RCC 7860 (cell line): ENCODE data around the gene DGUOK.

ENCODE experiments used
- DNase-seq: peaks from one replicate; pipeline ENCODE4 v3.0.0-alpha.2; 2015; ENCODE audit warnings: low spot score
- FAIRE-seq: peaks from 2 replicates; lab custom pipeline; 2012; peaks lifted over from hg19 to GRCh38; lab: Jason Lieb, UNC

Gene DGUOK

GRCh38 chr2:73976803-73977202 is 50.1 kb downstream of the DGUOK start:
- FAIRE-seq, result no peak
- DNase-seq, result no peak

- DNase-seq, result no peak
- no peak for FAIRE-seq
These were observed 50.8 kb downstream of the DGUOK start for GRCh38 chr2:73977466-73977865.

- FAIRE-seq (no peak), DNase-seq (no peak)
These were observed 52.3 kb downstream of the DGUOK start for GRCh38 chr2:73979021-73979420.

DNA sequence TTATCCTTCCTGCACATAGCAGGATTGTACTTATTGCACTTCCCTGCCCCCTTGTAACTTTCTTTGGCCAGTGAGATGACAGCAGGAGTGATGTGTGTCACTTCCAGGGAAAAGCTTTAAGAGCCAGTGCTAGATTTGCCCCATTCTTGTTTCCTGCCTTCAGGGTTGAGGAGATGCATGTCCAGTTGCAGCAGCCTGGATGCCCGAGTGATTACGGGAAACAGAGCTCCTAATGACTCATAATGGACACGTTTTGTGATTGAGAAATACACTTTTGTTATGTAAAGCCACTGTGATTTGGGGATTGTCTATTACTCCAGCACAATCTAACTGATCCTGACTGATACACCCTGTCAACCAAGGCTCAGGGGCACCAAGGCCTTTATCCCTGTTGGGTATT is 53.0 kb downstream of the DGUOK start:
- FAIRE-seq (peak; percentile 45), DNase-seq (peak; percentile 73)

GRCh38 chr2:73980566-73980965 is 53.9 kb downstream of the DGUOK start:
- no peak for DNase-seq
- FAIRE-seq, result no peak

GRCh38 chr2:73981081-73982001 is 54.7 kb downstream of the DGUOK start:
- DNase-seq, result no peak
- FAIRE-seq, result no peak

GRCh38 chr2:73982140-73982617 is 55.5 kb downstream of the DGUOK start:
- DNase-seq (no peak), FAIRE-seq (no peak)

DNA sequence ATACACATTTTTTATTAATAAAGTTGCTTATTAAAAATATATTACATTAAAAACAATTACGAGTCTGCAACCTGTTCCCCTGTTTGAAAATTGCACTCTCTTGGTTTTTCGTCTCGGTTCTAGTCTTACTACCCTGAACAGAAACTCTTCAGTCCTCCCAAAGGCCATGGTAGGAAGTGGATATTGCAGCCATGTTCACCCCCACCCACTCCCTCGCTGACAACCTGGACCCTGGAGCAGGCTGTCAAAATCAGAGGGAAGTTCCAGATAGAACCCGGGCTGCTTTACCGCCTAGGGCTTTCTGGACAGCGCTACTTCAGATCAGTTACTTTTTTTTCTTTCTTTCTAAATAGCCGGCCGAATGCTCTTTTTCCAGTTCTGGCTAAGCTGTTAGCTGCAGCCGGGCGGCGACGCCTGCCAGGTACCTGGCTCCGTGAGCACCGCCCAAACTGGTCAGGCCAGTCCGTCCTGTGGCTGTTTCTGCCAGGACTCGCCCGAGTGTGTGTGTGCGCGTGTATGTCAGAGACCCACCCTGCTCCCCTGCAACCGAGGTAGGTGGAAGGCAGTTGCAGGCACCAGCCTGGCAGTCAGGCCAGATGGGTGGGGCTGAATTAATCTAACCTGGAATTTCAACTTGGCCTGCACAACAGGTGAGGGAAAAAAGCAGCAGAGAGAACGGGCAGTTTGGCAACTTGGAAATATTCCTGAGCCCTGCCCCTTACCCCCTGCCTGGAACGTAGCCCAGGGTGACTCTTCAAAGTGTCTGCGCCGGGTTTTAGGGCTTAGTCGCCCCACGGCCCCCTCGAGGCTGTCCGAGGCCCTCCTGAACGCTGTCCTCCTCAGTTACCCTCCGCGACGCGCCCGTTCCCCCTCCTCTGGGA is 56.9 kb downstream of the DGUOK start:
- FAIRE-seq (no peak), DNase-seq (no peak)

- FAIRE-seq, result no peak
- no peak for DNase-seq
These were observed 57.7 kb downstream of the DGUOK start, which contains the start of gene TET3 for GRCh38 chr2:73984203-73984921. Gene TET3 (plus strand): TSS chr2:73984910. CDS start chr2:73986404, 1,494 bp downstream.

- FAIRE-seq, result no peak
- DNase-seq, result no peak
These were observed 58.2 kb downstream of the DGUOK start for GRCh38 chr2:73984922-73985307.

DNA sequence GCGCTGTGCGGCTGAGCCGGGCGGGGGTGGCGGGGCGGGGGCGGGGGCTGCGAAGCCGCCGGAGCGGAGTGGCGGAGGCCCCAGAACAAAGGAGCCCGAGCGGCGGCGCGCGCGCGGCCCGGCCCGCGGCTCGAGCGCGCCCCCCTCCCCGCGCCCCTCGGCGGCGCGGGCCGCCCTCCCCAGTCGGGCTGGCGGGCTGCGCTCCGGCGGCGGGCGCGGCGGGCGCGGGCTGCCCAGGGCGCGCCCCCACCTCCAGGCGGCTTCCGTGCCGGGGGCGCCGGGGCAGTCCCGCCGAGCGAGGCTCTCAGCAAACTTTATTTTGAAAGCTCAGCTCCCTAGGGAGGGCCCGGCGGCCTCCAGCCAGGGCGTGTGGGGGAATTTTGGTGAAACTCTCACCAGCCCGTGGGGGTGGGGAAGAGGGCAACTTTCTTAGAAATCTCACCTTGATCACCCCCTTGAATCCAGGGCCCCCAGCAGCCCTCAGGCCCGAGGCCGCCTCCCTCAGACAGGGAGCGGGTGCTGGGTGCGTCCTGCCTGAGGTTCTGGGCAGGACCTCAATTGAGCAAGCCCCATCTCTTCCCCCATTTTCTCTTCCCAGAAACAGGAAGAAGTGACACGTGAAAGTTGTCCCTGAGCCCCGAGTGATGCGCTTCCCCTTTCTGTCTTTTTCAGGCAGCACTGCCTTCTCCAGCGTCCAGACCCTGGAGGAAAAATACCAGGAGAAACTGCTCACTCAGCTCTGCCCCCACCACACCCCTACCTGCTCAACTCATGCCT is 58.8 kb downstream of the DGUOK start:
- no peak for DNase-seq

GRCh38 chr2:73986085-73986681 is 59.5 kb downstream of the DGUOK start:
- DNase-seq (no peak), FAIRE-seq (no peak)

More for the DNA sequence above, 58.8 kb downstream of the DGUOK start:
- no peak for FAIRE-seq

- FAIRE-seq, result no peak
- DNase-seq, result no peak
These were observed 60.6 kb downstream of the DGUOK start for GRCh38 chr2:73987109-73987947.

DNA sequence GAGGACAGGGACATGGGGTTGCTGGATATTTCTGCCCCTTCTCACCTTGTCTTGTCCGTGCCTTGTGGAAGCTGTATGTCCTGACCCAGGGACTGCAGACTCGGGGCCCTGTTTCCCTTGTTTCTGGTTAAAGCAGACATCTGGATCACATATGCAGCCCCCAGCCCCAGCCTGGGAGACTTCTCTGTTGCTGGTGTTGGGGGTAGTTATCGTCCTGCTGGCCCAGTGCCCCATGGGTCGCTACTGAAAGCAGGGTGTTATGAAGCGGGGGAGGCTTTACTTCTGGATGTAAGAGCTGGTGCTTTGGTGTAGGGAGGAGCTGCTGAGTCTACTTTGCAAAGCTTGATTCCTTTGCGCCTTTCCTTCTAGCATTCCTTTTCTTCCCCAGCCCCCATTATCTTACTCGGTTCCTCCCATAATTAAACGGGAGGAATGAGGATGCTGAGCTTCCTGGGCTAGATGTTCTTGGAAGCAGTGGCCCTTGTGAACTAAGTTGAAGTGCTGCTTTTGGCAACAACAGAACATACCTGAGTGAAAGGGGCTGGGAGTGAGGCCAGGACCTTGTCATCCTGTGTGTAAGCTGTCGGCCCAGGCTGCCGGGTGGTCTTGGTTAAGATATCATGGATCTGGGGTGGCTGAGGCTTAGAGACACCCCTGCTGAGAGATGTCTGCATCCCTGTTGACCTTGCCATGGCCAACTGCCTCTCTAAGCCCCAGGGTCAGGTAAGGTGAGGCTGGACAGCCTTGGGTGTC is 61.4 kb downstream of the DGUOK start:
- no peak for DNase-seq
- FAIRE-seq, result no peak

- DNase-seq, result no peak
- no peak for FAIRE-seq
These were observed 63.3 kb downstream of the DGUOK start for GRCh38 chr2:73989972-73990371.

- no peak for FAIRE-seq
- no peak for DNase-seq
These were observed 63.9 kb downstream of the DGUOK start for GRCh38 chr2:73990531-73990930.

DNA sequence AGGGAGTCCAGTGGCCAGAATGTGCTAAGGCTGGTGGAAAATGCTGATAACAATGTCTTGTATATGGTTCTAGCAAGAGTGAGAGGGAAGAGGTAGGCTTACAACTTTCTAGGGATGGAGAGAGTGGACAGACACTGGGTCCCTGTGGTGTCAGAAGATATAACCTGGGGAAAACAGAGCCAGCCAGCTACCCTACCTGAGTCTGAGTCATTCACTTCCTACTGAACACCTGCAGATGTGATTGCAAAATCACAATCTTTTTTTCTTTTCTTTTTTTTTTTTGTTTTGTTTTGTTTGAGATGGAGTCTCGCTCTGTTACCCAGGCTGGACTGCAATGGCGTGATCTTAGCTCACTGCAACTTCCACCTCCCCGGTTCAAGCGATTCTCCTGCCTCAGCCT is 65.4 kb downstream of the DGUOK start:
- FAIRE-seq (no peak), DNase-seq (no peak)

GRCh38 chr2:73993376-73993775 is 66.7 kb downstream of the DGUOK start:
- DNase-seq (no peak), FAIRE-seq (no peak)
